Stomach (tissue), 9 donors: ENCODE data around the gene EGLN1. TPM values are rescaled to one million over a fixed set of nuclear protein-coding genes. Genes with fewer than 3 reads are reported as not detected.

Experiments used
- DNase-seq, 2 donors: peaks; one replicate each; pipeline versions ENCODE4 v3.0.0 to v3.0.0-alpha.2; 2013 to 2019
- H3K27ac ChIP-seq, 5 donors: fragments of 200-600 bp in 4 of 5; sonication (generic) in 4 of 5; one replicate each; pipeline ENCODE4 v1.5.1; 2013 to 2019; ENCODE audit warnings: mild to moderate bottlenecking in 1 of 5, moderate library complexity in 1 of 5
- H3K27me3 ChIP-seq, 3 donors: fragments of 200-600 bp; sonication (generic); one replicate each; pipeline ENCODE4 v1.5.1; 2017 to 2019; ENCODE audit warnings: mixed run types in 1 of 3
- H3K36me3 ChIP-seq, 4 donors: fragments of 200-600 bp; sonication (generic); 1 replicate in 3 of 4; 2 replicates in 1 of 4; pipeline ENCODE4 v1.5.1; 2016 to 2019
- H3K4me1 ChIP-seq, 4 donors: fragments of 200-600 bp; sonication (generic); one replicate each; pipeline ENCODE4 v1.5.1; 2016 to 2019
- H3K4me3 ChIP-seq, 4 donors: fragments of 200-600 bp; sonication (generic) in 3 of 4; one replicate each; pipeline ENCODE4 v1.5.1; 2016 to 2019; ENCODE audit warnings: mild to moderate bottlenecking in 1 of 4
- H3K9me3 ChIP-seq, 4 donors: fragments of 200-600 bp; sonication (generic); one replicate each; pipeline ENCODE4 v1.5.1; 2016 to 2019
- CTCF ChIP-seq, 7 experiments: fragments of 450-650 bp in 4 of 7; fragments of 200-600 bp in 3 of 7; sonication (generic) in 3 of 7; IDR thresholded peaks; one replicate each; pipeline ENCODE4 v1.5.1; 2016 to 2019; ENCODE audit warnings: antibody characterized with exemption in 7 of 7, control low read depth in 2 of 7, mild to moderate bottlenecking in 1 of 7
- EP300 ChIP-seq: sonication (generic); formaldehyde crosslinking; IDR thresholded peaks from one replicate; pipeline ENCODE4 v1.6.1; 2017; ENCODE audit warnings: antibody characterized with exemption
- POLR2A ChIP-seq, 4 donors: fragments of 450-650 bp; IDR thresholded peaks; one replicate each; pipeline ENCODE4 v1.6.1; 2016; ENCODE audit warnings: antibody characterized with exemption in 4 of 4, control low read depth in 2 of 4, mild to moderate bottlenecking in 1 of 4, moderate library complexity in 1 of 4
- POLR2AphosphoS5 ChIP-seq, 3 donors: sonication (generic); formaldehyde crosslinking; IDR thresholded peaks; one replicate each; pipeline ENCODE4 v1.6.1; 2016; ENCODE audit warnings: antibody characterized with exemption in 3 of 3
- WGBS, 5 donors: extraction: QIAGEN DNeasy Blood & Tissue Kit in 3 of 5; methylation state at CpG; one replicate each; pipeline versions ENCODE4 v1.1.5 to v1.1.7; 2013 to 2018; 5-methylcytosine and 5-hydroxymethylcytosine counted together
- intact Hi-C: fragments of 100-400 bp; cut with DNase I; formaldehyde crosslinking; loops from one replicate; pipeline ENCODE4 v1.15.1; 2023; ENCODE audit warnings: low total_unique reads
- polyA plus RNA-seq, 3 donors: library from polyadenylated mRNA; stranded (reverse); fragments of 200-250 nt; gene quantifications; one replicate each; pipeline ENCODE4 v1.2.3, GENCODE V29; 2013
- total RNA-seq, 5 donors: library from RNA; depleted of rRNA; stranded (reverse); fragments of >200 nt; gene quantifications; one replicate each; pipeline versions ENCODE4 v1.1.0 to v1.2.3, GENCODE V29; 2014 to 2016
- donor health status: healthy with polysubstance abuse.
- donor health status: Bipolar disorder and iron deficiency.
- donor health status: healthy.

EGLN1 gene
- total and polyA plus RNA-seq, 8 donors = 7.0 to 43.0 (median 15.6) TPM

- H3K36me3 ChIP-seq = peaks cover 0 to 11% (median 8%) of the 10 kb centered on the region in 4 donors
- TF ChIP-seq POLR2AphosphoS5 (IDR thresholded peaks at IDR 0.05) (peak in 2 of 3 donors; percentile 14 to 79), CTCF (IDR thresholded peaks at IDR 0.05) (peak in 5 of 7 experiments; percentile 55 to 88 (median 65)), POLR2A (IDR thresholded peaks at IDR 0.05) (no peak), EP300 (no peak)
- peak; percentile 33 to 80 for DNase-seq
- intact Hi-C loops = loop anchor here (10.0 kb wide), 1 partner anchor 57 kb away; no protein-coding TSS in a partner anchor
- 5 to 13% (median 9%) methylated on average over 4 of the region's 4 CpGs for WGBS, 5 donors
- H3K27me3 ChIP-seq = no peaks in the 10 kb centered on the region
- no peak overlapping the region for H3K4me3 ChIP-seq
- H3K27ac ChIP-seq = peak overlapping the region in 1 of 5 donors; percentile 44
- H3K9me3 ChIP-seq = no peaks in the 10 kb centered on the region
- peaks cover 6 to 26% (median 14%) of the 10 kb centered on the region in 4 donors for H3K4me1 ChIP-seq
Measured at GRCh38 chr1:231357831-231358354, 64.2 kb downstream of the EGLN1 start.

DNA sequence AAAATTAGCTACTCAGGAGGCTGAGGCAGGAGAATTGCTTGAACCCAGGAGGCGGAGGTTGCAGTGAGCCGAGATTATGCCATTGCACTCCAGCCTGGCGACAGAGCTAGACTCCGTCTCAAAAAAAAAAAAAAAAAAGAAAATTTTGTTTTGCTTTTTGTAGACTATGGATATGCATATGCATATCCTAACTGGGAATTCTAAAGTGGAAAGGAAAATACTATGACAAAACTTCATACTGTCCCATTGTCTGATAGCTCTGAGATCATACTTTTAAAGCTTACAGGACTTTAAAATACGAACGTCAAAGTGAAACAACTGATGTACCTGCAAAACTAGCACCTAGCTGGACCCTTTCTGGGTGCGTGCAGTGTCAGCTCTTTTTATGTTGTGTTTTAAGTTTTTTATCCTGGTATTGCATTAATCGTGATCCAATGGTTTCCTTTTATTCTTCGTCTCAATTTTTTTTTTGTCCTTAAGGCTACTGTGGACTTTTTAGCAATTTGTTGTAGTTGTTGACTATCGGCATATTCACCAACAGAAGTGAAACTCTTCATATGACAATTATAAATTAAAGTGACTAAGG is 64.8 kb downstream of the EGLN1 start:
- DNase-seq = no peak
- Histone ChIP-seq H3K27me3 (no peaks in the 10 kb centered on the region), H3K4me1 (peaks cover 6 to 26% (median 14%) of the 10 kb centered on the region in 4 donors), H3K9me3 (no peaks in the 10 kb centered on the region), H3K27ac (no peak overlapping the region), H3K36me3 (peaks cover 0 to 17% (median 14%) of the 10 kb centered on the region in 4 donors), H3K4me3 (no peak overlapping the region)
- TF ChIP-seq CTCF (IDR thresholded peaks at IDR 0.05) = no peak
- no peak for TF ChIP-seq POLR2A (IDR thresholded peaks at IDR 0.05)
- no peak for TF ChIP-seq EP300
- no peak for TF ChIP-seq POLR2AphosphoS5 (IDR thresholded peaks at IDR 0.05)
- 72 to 85% (median 79%) methylated on average over 10 of the region's 10 CpGs for WGBS, 5 donors
- intact Hi-C loops = loop anchor here (10.0 kb wide), 1 partner anchor 58 kb away; no protein-coding TSS in a partner anchor

DNA sequence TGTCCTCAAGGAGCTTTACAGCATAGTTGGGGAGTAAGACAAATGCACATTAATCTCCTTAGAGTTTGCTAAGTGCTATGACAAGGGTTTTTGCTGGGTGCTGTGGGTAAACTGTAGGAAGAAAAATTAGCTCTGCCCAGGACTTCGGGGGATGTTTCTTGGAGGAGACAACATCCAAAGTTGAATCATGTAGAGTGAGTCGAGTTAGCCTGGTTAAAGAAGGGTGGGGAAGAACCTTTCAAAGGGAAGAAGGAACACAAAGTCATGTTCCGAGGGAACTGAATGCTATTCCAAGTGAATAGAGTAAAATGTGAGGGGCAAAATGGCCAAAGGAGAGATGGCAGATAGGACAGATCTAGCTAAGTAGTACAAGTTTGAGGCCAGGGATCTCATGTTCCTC is 66.9 kb downstream of the EGLN1 start:
- WGBS, 5 donors = 65 to 80% (median 74%) methylated on average over 3 of the region's 3 CpGs
- no peak for DNase-seq
- no peaks in the 10 kb centered on the region for H3K27me3 ChIP-seq
- TF ChIP-seq POLR2AphosphoS5 (IDR thresholded peaks at IDR 0.05) (no peak), CTCF (IDR thresholded peaks at IDR 0.05) (no peak), POLR2A (IDR thresholded peaks at IDR 0.05) (no peak), EP300 (no peak)
- intact Hi-C loops = loop anchor here (10.0 kb wide), 1 partner anchor 60 kb away; no protein-coding TSS in a partner anchor
- peaks cover 4 to 35% (median 33%) of the 10 kb centered on the region in 4 donors for H3K36me3 ChIP-seq
- H3K9me3 ChIP-seq = no peaks in the 10 kb centered on the region
- no peak overlapping the region for H3K27ac ChIP-seq
- no peak overlapping the region for H3K4me3 ChIP-seq
- peaks cover 6 to 26% (median 14%) of the 10 kb centered on the region in 4 donors for H3K4me1 ChIP-seq

DNA sequence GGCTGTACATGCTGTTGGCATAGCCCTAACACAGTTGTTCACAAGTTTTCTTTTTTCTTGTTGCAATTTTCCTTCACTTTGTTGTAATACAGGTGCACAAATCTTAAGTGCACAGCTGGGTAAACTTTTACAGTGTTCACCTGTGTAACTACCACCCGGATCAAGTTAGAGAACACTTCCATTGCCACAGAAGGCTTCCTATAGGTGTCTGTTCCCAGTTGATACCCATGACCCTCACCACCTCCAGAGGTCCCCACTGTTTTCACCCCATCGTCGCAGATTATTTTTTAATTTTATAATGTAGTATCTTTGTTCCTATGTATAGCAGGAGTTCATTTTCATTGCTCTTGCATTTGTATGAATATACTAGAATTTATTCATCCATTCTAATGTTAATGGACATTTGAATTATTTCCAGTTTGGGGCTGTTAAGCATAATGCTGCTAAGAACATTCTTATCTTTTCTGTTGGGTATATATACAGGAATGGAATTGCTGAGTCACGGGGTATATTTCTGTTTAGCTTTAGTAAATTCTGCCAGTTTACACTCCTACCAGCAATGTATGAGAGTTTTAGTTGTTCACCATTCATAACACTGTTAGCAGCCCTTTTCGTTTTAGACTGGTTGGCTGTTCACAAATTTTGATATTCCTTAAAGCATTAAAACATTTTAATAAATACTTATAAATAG is 67.6 kb downstream of the EGLN1 start:
- Histone ChIP-seq H3K27me3 (no peaks in the 10 kb centered on the region), H3K4me3 (no peak overlapping the region), H3K4me1 (peaks cover 6 to 26% (median 14%) of the 10 kb centered on the region in 4 donors), H3K27ac (peak overlapping the region in 1 of 5 donors; percentile 1), H3K36me3 (peaks cover 4 to 42% (median 40%) of the 10 kb centered on the region in 4 donors), H3K9me3 (no peaks in the 10 kb centered on the region)
- no peak for TF ChIP-seq POLR2AphosphoS5 (IDR thresholded peaks at IDR 0.05)
- TF ChIP-seq POLR2A (IDR thresholded peaks at IDR 0.05) = no peak
- no peak for TF ChIP-seq CTCF (IDR thresholded peaks at IDR 0.05)
- TF ChIP-seq EP300 = no peak
- intact Hi-C loops = loop anchor here (10.0 kb wide), 1 partner anchor 60 kb away; no protein-coding TSS in a partner anchor
- 31 to 54% (median 47%) methylated on average over 5 of the region's 5 CpGs for WGBS, 5 donors
- DNase-seq = peak in 1 of 2 donors; percentile 17
